ENCODE measurements around the gene SCO2.

DNA sequence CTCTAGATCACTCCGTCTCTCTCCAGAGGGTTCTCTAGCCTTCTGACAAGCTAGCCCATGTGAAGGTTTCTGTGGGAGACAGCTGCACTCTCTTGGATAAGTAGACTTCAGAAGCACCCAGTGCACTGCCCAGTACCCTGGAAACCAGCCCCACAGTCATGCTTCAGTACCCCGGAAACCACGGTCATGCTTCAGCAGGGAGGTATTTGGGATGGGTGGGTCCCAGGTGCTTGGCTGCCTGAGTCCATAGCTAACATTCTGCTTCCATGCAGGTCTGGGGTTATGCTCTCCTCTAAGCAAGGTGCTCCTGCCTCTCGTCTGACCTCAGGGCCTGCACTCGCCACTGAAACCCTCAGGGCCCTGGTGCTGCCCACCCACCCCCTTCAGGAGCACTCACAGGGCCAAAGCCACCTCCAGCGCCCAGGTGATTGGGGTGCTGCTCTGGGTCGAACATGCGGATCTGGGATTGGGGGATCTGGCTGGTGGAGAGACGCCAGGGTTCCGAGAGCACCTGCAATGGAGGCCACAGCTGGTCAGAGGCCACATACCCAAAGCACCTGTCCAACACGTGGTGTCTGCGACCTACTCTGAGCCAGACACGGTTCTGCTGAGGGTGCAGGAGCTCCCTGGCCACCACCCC lies 44.6 kb upstream of the SCO2 start:
- TF ChIP-seq, protein P1, sequence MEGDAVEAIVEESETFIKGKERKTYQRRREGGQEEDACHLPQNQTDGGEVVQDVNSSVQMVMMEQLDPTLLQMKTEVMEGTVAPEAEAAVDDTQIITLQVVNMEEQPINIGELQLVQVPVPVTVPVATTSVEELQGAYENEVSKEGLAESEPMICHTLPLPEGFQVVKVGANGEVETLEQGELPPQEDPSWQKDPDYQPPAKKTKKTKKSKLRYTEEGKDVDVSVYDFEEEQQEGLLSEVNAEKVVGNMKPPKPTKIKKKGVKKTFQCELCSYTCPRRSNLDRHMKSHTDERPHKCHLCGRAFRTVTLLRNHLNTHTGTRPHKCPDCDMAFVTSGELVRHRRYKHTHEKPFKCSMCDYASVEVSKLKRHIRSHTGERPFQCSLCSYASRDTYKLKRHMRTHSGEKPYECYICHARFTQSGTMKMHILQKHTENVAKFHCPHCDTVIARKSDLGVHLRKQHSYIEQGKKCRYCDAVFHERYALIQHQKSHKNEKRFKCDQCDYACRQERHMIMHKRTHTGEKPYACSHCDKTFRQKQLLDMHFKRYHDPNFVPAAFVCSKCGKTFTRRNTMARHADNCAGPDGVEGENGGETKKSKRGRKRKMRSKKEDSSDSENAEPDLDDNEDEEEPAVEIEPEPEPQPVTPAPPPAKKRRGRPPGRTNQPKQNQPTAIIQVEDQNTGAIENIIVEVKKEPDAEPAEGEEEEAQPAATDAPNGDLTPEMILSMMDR (optimal IDR thresholded peaks at IDR 0.05 in 1 of 3, IDR thresholded peaks at IDR 0.05 in 1 of 3, conservative IDR thresholded peaks at IDR 0.05 in 1 of 3; ENCODE audit: extremely low read depth in 1 of 3, insufficient read depth in 2 of 3, low read length in 3 of 3): no peak
- no peak for TF ChIP-seq EZH2 (IDR thresholded peaks at IDR 0.05; ENCODE audit: low read length)
